ACHN (cell line): ENCODE results near the gene CABCOCO1.
"Not testable (repeated sequence)": the region's sequence is repeated elsewhere in the genome, so short reads cannot be mapped to it uniquely, and the experiment has no call there.

Experiments used
- DNase-seq: peaks from one replicate; pipeline ENCODE4 v3.0.0-alpha.2; 2015
- in situ Hi-C: cut with HindIII; loops from 2 replicates; pipeline ENCODE4 v1.10.0; 2017; ENCODE audit warnings: low sequenced_read_pairs, low pct_ligation_motif_present, low pct_unique_long_range_greater_than_20kb

CABCOCO1 gene

GRCh38 chr10:61639952-61640351 lies 22.8 kb upstream of the CABCOCO1 start:
- in situ Hi-C loops: no loop called here
- no peak for DNase-seq

DNA sequence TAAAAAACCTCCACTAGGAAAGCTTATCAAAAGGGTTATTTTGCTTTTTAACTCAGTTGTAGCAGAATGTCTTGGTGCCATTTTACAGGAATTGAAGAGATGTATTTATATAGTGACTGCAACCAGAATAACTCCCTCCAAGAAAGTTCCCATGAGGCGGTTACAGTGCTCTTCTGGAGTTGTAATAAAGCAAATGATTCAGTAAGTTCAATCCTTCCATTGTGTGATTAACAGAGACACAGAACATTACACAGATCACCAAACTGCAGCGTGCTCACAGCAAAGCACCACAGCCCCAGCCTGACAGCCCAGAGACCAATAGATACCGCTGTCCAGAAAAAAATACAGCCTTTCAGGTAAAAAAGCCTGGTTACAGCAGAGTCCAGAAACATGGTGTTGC lies 21.9 kb upstream of the CABCOCO1 start:
- no peak for DNase-seq

DNA sequence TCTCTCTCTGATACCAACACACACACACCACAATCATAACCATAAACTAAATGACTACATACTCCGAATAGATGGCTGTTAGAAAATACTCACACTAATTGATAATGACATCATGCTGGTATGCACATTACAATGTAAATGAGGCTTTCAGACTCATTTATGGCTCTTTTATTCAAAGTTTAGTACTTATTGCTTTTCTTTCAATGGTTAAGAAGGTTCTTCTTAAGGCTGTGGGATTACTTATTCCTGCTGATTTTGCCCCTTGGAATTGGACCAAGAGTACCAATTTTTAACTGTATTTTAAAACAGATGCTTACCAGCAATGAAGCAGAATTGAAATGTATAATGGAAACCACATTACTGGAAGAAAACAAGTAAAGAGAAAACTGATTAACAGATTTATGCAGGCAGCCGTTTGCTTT lies 20.6 kb upstream of the CABCOCO1 start:
- in situ Hi-C loops: no loop called here

More for the DNA sequence above, 21.9 kb upstream of the CABCOCO1 start:
- in situ Hi-C loops: no loop called here

DNA sequence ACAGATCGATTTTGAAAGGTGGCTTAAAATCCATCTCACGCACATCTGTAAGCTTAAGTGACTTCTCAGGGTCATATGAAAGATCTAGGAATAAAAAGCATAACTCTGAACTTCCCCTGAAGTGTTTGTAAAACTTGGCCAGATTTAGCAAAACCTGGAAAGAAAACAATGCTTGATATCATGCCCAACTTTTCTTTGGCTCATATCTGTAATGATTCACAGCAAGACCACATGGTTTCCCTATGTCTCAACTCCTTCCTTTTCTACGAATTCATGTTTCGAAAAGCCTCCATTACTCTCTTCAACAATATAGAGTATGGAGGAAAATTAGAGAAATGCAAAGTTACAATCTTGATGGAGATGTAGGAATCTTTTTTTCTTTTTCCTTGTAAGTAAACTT lies 20.1 kb upstream of the CABCOCO1 start:
- no peak for DNase-seq
- in situ Hi-C loops: no loop called here

More for the DNA sequence above, 20.6 kb upstream of the CABCOCO1 start:
- no peak for DNase-seq

DNA sequence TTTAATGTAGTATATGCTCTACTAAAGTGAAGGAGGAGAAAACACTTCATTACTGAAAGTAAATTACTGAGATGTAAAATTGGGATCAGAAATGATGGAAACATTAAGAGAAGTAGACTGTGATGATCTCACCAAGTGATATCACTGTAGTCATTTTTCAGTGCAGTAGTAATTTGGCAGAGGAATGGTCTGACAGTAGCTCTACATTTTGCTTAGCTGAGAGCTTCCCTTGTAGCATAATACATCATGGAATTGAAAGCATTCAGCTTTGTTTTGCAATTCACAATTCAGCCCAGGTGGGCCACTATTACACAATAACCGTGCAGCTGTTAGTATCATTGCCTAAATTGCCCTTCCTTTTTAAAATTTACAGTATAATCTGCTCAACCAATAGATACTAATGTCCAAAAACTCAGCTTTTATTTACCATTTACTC lies 19.4 kb upstream of the CABCOCO1 start:
- in situ Hi-C loops: no loop called here
- no peak for DNase-seq

- no peak for DNase-seq
- in situ Hi-C loops: no loop called here
Measured at GRCh38 chr10:61653699-61654098, 9.0 kb upstream of the CABCOCO1 start.

DNA sequence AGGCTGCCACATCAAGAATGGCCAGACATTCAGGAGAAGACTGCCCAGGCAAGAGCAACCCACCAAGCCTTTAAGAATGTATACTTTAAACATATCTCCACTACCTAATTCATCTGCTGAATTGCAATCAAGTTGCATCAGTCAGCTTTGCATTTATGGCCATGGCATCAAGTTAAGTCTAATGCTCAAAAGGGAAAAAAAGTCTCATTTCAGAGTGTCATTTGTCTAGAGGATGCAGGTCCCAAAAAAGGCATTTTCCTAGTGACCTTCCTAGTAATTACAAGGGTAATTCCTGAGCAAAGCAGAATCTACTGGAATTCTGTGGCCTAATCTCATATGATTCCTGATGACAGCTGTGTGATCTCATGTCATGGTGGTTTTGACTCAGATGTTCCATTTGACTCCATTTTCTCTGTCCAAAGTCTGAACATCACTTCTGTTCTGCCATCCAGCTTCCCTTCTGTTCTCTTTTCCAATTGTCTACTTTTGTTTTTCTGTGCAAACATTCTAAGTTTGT lies 7.3 kb upstream of the CABCOCO1 start:
- in situ Hi-C loops: no loop called here
- no peak for DNase-seq

DNA sequence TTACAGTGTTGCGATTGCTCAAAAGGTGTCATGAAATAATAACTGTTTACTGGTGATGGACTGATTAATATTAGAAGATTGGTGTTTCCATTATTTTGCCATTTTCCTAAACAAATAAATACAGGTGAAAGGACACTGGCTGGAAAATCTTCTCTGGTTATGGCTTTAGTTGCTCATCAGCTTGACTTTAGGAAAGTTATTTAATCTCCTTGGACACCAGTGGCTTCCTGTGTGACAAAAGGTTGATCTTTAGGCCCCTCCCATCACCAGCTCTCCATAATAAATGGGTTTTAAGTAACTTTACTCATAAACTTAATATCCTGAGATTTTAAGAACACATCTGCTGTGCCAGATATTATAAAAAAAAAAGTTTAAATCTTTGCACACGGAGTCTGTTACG lies 737 bp downstream of the CABCOCO1 start:
- in situ Hi-C loops: no loop called here
- no peak for DNase-seq

DNA sequence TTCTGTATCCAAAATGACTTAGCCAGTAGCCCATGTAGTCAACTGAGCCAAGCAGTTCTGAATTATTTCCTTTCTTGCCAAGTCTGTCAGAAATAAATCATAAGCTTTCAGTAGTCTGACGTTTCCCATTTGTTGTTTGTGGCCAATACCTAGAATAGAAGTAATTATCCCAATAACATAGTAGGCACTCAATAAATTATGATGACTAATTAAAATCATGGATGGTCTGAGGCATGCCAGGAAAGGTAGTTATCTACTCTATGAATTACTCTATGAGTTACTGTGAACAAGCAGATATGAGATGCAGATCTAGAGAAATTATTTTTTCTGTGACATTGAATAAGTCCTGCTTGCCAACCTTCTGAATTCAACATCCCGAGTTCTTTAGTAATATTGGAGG lies 2.3 kb downstream of the CABCOCO1 start:
- in situ Hi-C loops: no loop called here

GRCh38 chr10:61669161-61669725 lies 6.5 kb downstream of the CABCOCO1 start:
- no peak for DNase-seq

More for the DNA sequence above, 2.3 kb downstream of the CABCOCO1 start:
- no peak for DNase-seq

GRCh38 chr10:61669849-61670248 lies 7.1 kb downstream of the CABCOCO1 start:
- no peak for DNase-seq
- in situ Hi-C loops: no loop called here

More at GRCh38 chr10:61669161-61669725, 6.5 kb downstream of the CABCOCO1 start:
- in situ Hi-C loops: no loop called here

- no peak for DNase-seq
- in situ Hi-C loops: no loop called here
Measured at GRCh38 chr10:61673360-61673759, 10.6 kb downstream of the CABCOCO1 start.

DNA sequence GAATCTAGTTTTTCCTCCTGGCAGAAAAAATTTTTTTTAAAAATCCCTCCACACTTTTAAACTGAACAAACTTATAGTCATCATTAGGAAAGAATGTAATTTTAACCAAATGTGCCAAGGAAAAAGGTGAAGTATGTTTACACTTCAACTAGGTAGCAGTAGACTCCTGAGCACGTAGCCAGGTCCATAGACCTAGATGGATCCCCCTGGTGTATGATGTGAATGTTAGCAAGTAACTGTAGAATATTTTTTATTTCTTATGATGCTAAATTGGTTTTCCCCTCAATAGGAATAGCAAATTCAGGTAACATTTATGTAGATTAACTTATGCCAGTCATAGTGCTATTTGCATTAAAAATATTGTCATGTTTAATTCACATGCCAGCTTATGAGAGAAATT lies 19.6 kb downstream of the CABCOCO1 start:
- in situ Hi-C loops: no loop called here
- DNase-seq: peak; percentile 4

- DNase-seq: no peak
- in situ Hi-C loops: no loop called here
Measured at GRCh38 chr10:61683319-61683718, 20.6 kb downstream of the CABCOCO1 start.

DNA sequence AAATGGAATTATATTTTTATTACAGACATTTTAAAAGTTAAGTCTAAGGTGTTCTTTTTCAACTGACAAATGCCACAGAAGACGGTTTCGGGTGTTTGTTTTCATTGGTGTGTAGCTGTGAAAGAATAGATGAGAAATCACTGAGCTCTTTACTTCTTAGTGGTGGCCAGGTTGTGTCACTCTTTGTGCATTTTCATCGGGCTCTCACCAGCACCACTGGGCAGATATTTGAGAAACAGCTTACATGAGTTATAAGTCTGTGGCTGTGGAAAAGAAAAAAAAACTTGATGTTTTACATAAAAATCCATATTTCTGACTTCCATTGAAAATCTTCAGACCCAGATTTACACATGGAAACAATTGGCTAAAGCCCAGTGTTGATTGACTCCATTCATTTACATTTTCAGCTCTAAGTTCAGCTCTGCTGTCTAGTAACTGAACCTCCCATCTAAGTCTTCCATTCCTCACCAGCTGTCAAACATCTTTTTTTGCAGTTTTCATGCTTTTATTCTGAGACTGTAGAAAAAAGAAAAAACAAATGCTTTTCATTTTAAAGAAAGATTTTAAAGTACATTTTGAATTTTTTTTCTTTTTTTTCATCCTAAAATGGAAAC lies 22.3 kb downstream of the CABCOCO1 start:
- in situ Hi-C loops: no loop called here
- no peak for DNase-seq

DNA sequence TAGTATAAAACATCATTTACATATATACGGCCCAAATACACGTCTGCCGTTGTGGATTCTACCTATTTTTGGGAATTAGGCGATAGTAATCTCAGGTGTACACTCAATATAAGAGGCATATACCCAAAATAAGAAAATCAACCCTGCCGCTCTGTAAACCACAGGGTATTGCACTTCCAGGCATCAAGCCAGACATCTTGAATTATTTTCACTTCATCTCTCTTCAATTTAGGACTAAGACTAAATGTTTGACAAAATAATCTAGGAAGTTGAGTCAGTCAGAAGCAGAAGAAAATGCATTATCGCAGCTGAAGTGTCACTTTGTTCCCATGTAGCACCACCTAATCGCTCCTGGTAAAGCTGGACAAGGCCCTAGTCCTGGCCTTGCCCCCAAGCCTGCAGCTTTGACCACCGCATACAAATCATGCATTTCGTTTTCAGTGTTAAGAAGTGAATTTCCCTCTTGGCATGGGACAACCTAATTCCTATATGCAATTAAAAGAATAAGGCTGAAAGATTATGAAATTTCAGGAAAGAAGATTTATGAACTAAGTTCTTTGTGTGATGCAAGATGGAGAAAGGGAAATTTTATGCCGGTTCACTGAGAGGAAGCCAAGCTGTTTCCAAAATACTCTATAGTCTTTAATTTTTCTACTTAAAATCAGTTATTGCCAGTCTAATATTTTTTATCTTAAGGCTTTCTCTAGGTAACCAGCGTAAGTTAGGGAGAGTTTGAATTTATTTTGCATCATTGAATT lies 26.0 kb downstream of the CABCOCO1 start:
- DNase-seq: no peak

DNA sequence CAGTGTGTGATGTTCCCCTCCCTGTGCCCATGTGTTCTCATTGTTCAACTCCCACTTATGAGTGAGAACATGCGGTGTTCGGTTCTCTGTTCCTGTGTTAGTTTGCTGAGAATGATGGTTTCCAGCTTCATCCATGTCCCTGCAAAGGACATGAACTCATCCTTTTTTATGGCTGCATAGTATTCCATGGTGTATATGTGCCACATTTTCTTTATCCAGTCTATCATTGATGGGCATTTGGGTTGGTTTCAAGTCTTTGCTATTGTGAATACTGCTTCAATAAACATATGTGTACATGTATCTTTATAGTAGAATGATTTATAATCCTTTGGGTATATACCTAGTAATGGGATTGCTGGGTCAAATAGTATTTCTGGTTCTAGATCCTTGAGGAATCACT lies 28.9 kb downstream of the CABCOCO1 start:
- in situ Hi-C loops: not testable (repeated sequence)

More for the DNA sequence above, 26.0 kb downstream of the CABCOCO1 start:
- in situ Hi-C loops: no loop called here

DNA sequence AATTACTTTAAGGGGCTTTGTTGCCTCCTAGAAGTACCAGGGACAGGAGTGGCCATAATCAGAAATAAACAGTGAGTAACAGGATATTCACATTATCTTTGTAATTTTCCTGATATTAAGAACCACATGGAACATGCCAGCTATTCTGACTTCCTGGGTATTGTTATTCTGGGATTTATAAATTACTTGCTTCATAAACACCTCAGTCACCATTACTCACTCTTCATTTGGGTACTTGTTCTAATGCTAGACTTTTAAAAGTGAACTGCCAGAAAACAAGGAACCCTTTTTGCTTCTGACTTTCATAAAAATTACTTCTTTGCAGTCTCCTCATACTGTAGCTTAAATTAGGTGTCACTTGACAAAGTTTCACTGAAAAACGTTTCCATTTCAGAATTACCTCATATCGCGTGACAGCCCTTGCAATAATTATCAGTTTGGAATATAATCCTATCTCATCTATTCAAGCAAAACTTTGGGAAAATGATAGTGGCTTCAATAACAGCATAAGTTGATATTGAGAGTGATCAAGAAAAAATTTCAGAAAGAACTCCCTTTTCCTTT lies 29.8 kb downstream of the CABCOCO1 start:
- in situ Hi-C loops: no loop called here
- DNase-seq: no peak

More for the DNA sequence above, 28.9 kb downstream of the CABCOCO1 start:
- DNase-seq: not testable (repeated sequence)

DNA sequence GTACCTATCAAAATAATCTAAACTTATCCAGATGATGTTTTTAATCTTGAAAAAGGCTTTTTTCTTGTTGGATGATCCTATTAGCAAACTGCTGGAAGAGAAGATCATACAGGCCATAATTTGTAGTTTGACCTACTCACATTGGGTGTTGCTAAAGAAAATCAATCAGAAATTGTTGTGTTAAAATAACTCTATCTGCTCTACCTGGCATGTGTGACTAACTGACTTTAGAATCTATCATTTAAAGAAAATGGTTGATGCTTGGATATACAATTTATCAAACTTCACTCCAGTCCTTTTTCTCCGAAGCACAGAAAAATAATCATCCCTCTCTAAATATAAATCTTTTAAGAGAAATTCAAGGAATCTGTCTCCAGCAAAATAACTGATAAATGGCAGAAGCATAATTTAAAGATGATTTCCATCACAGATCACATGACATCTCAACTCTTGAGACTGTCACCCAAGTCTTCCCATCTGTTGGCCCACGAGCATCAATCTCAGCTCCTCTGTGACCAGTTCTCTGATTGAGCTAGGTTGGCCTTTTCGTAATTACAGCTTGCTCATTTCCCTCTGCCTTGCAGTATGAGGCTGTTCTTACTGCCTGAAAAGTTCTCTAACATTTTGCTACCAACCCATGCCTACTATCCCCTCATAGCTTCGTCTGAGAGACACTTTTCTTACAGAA lies 36.4 kb downstream of the CABCOCO1 start:
- DNase-seq: no peak
- in situ Hi-C loops: no loop called here
